IMR-90 (cell line): ENCODE measurements around the gene LONP2.

Source experiments
- CEBPB ChIP-seq: IDR thresholded peaks from 2 replicates; pipeline ENCODE4 v1.6.1; 2012; ENCODE audit warnings: low read depth, low read length, improper control_type of control experiment
- CTCF ChIP-seq: conservative IDR thresholded peaks from 2 replicates; pipeline ENCODE4 v1.5.1; 2012; ENCODE audit warnings: mild to moderate bottlenecking, low read depth, low read length, improper control_type of control experiment
- MAFK ChIP-seq: IDR thresholded peaks from 2 replicates; pipeline ENCODE4 v1.6.1; 2012; ENCODE audit warnings: low read depth, low read length, improper control_type of control experiment
- POLR2A ChIP-seq: IDR thresholded peaks from 2 replicates; pipeline ENCODE4 v1.6.1; 2012; ENCODE audit warnings: mild to moderate bottlenecking, low read depth, low read length
- USF2 ChIP-seq: fragments of 150-350 bp; IDR thresholded peaks from 2 replicates; pipeline ENCODE4 v1.6.1; 2017; ENCODE audit warnings: mild to moderate bottlenecking, antibody characterized with exemption, low read length, low read depth

GRCh38 chr16:48223490-48223889 lies 20.6 kb upstream of the LONP2 start:
- TF ChIP-seq POLR2A (no peak), CTCF (no peak), CEBPB (no peak), MAFK (no peak), USF2 (no peak)
